ENCODE results near the gene COL8A2.

COL8A2 gene

DNA sequence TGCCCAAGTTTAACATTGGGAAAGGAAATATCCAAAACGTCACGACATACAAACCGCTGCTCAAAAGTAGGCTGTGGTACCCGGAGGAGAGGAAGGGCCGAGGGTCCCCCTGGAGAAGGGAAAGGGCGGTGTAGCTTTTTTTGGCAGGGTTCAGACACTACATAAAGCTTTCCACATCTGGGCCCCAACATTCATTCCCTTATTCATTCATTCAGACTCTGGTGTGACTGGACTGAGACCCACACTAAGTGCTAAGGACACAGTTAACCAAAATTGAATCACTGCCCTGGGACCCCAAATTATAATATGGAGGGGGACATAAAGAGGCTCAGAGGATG is 10.3 kb upstream of the COL8A2 start:
- DNase-seq = no peak

DNA sequence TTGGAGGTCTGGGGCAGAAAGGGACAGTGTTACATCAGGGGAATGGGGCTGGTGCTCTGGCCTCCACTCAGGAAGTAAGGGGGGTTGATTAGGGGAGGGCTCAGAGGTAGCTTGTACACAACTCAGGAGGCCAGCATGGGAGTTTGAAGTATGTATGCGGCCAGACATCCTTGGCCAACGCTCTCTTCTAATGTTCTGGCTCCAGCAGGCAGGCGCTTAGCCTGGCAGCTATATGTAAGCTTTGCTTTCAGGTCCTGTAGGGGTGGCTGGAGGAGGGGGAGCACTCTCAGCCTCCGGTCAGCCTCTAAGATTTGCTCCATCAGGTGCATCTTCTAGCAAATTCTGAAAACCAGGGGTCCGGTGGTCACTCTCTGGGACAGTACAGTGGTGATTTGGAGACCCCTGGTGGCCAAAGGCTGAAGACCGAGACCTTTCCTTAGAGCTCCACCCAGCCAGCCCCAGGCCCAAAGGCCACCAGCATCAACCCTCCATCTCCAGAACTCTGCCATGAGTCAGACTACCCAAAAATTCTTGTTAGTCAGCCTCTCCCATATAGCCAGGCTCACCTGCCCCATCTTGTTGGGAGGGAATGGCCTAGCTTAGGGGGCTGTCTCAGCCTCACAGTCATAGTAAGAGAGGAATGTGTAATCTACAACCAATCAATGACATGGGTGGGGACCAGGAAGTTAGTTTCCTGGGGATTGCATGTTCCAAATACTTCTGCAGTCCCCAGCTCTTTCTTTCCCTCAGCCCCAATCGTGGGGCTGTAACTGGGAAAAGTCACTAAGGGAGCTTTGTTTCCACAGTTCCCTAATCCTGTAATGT is 9.7 kb upstream of the COL8A2 start:
- DNase-seq = no peak

GRCh38 chr1:36134031-36134430 is 9.0 kb upstream of the COL8A2 start:
- DNase-seq = no peak

DNA sequence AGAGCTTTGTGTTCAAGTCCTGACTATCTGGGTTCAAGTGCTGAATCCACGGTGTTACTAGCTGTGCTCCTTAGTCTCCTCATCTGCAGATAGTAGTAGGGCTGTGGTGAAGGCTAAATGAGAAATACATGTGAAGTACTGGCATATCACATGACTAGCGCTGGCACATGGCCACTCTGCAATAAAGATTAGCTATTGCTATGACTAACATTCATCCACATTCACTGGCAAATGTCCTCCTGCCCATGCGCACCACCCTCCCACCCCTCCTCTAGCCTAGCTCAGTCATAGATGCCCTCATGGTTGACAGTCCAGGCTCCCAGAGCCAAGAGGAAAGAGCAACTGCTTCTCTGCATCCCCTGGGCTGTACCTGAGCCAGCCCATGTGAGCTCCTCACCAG is 8.5 kb upstream of the COL8A2 start:
- no peak for DNase-seq

DNA sequence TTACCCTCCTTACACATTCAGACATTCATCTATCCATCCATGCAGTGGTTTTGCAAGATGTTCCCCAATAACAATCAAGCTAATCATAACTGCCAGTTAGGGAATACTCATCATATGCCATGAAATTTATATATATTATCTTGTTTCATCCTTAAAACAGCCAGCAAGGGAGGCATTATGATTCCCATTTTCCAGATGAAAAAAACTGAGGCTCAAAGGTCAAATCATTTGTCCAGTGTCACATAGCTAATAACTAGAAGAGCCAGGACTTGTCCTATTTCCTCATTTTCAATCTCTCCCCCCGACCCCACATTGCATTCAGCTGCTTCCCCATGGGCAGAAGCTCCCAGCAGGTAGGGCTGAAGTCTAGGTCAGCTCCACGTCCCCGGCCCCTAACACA is 7.0 kb upstream of the COL8A2 start:
- DNase-seq = no peak

DNA sequence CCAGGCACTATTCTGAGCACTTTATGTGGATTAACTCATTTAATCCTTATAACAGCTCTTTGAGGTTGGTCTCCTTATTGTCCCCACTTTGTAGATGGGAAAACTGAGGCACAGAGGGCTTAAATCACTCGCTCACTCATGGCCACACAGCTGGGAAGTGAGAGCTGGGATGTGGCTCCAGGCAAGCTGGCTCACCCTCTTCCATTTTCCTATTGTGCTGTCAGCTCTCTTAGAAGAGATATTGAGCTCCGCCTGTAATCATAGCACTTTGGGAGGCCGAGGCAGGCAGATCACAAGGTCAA is 3.8 kb upstream of the COL8A2 start:
- no peak for DNase-seq

DNA sequence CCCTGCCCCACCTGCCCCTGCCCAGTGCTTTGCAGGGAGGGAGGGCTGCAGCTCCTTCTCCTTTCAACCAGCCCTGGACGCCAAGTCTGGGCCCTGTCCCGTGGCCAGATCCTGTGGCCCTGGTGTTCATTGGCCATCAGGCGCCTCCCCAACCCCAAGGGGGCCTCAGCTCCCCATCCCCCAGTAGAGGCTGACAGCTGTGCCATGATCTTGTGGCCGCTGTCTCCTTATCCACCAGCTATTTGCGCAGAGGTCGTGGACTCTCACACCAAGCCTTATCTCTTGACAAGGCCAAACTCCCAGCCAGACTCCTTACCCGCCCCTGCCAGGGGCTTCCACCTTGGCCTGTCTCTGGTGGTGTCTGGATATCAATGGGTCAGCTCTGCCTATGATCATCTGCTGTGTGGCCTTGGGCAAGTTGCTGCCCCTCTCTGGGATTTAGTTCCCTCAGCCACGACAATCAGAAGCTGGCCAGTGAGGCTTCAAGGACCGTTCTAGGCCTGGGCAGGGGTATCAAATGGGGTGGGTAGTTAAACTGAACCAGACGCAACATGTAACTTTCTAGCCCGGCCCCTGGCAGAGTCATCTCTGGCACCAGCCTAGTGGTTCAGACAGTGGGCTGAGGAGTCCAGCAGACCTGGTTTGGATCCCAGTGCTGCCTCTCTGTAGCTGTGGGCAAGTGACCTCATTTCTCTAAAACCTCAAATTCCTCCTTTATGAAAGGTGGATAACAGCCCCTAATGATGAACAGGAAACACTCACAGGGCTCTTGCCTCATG is 3.3 kb upstream of the COL8A2 start:
- DNase-seq = no peak

DNA sequence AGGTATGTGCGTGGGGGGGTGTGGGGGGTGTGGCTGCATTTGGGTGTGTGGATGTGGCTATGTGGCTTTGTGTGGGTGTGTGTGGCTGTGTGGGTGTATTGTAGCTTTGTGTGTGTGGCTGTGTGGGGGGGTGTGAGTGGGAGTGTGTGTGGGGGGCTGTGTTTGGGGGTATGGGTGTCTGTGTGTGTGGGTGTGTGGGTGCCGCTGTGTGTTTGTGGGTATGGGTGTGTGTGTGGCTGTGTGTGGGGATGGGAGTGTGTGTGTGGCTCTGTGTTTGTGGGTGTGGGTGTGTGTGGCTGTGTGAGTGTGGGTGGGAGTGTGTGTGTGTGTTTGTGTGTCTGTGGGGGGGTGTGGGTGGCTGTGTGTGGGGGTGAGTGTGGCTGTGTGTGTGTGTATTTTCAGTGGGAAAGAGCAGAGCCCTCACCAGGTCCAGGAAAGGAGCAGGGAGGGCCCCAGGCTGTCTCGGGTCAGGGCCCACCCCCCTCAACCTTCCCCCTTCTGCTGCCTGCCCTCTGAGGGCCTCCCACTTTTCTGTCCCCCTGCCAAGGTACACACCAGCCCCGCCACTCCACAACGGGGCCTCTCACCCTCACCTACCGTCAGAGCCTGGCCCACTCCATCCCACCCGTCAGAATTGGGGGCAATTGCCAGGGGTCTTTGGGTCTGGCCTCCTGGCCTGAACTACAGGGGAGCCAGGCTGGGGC is 1.9 kb upstream of the COL8A2 start:
- peak; percentile 25 to 44 for DNase-seq

DNA sequence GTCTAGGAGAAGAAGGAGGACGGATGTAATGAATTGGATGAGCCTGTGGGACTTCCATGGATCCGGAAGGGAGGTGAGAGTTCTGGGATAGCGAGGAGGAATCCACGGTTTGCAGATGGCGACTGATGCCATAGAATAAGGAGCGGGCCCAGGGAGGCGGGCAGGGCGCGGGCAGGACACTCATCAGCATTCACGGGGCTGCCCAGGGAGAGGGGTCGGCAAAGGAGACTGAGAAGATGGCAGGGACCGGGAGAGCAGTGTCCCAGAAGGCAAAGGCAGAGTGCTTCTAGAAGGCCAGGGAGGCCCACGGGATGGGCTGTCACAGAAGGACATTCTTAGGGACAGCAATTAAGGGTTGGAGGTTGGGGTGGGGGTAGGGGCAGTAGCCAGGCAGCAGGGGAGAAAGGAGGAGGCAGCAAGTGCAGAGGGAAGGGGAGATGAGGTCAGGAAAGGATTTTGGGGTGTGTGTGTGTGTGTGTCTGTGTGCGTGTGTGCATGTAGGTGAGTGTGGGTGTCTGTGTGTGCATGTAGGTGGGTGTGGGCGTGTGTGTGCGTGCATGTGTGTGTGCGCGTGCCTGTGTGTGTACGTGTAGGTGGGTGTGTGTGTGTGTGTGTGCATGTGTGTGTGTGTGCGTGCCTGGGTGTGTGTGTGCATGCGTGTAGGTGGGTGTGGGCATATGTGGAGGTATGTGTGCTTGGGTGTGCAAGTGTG is 1.1 kb upstream of the COL8A2 start:
- no peak for DNase-seq

- no peak for DNase-seq
Measured at GRCh38 chr1:36124404-36125128, 456 bp downstream of the COL8A2 start.

DNA sequence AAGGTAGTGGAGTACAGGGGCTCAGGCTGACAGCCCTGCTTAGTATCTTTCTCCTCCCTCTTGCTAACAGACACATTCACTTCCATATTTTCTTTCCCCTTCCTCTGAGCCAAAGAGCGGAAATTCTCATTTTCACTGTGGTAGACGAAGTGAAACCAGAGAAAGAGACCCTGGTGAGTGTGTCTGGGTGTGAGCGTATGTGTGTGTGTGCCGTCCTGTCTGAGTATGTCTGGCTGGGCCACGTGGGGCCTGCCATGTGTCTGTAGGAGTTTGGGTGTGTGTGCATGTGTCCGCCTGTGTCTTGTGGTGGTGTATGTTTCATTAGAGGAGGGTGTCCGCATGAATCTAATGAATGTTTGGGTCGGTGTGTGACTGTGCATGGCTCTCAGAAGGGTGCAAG is 1.7 kb downstream of the COL8A2 start:
- DNase-seq = no peak

DNA sequence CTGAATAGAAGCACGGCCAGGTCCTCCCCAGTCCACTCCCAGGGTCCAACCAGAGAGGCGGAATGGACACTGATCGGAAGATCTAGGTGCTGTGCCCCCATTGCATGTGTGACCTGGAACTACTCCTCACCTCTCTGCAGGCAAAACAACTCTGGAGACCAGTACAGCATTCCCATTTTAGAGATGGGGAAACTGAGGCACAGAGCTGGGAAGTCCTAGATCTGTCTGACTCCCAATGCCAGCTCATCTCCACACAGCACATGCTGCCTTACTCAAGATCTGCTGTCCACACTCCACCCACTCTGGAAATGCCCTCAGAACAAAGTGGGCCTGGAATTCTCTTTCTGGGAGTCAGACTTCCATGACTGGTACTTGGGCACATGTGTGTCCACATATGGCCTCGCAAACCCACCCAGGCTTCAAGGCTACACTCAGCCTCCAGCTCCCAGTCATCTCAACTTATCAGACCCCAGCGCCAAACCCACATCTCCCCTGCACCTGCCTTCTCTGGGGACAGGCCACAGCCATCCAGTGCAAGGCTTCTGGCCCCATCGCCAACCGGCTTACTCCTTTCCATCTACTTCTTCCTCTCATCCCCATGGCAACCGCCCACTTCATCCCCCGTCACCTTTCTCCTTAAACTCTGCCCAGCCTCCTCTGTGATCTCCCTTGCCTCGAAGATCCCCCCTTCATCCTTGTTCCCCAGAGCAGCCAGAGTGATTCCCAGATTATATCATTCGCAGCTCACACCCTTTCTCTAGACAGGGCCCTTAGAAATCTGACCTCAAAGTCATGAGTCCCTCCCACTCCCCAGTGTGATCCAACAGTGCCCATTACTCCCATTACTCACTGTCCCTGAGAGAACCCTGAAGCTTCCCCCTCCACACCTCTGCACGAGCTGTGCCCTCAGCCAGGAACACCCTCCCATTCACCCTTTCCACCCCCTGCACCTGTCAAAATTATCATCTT is 2.7 kb downstream of the COL8A2 start:
- DNase-seq = no peak

- no peak for DNase-seq
Measured at GRCh38 chr1:36119456-36119855, 5.6 kb downstream of the COL8A2 start.

GRCh38 chr1:36118447-36119204 is 6.4 kb downstream of the COL8A2 start:
- DNase-seq = no peak

GRCh38 chr1:36116901-36117300 is 8.1 kb downstream of the COL8A2 start:
- DNase-seq = no peak

DNA sequence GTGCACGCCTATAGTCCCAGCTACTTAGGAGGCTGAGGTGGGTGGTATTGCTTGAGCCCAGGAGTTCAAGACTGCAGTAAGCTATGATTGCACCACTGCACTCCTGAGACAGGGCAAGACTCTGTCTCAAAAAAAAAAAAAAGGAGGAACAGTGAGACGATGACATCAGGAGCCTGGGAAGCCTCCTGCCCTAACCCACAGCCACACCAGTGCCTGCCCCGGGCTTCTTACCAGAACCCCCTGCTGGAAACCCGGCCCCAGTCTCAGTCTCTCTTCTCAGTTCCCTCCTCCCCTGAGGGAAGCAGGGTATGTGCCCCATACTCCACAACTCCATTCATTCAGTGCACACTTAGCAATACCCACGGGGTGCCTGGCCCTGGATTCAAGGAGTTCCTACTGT is 9.1 kb downstream of the COL8A2 start:
- DNase-seq = no peak

- DNase-seq = no peak
Measured at GRCh38 chr1:36115200-36115669, 9.8 kb downstream of the COL8A2 start.

- DNase-seq = no peak
Measured at GRCh38 chr1:36114371-36114770, 10.7 kb downstream of the COL8A2 start.

DNA sequence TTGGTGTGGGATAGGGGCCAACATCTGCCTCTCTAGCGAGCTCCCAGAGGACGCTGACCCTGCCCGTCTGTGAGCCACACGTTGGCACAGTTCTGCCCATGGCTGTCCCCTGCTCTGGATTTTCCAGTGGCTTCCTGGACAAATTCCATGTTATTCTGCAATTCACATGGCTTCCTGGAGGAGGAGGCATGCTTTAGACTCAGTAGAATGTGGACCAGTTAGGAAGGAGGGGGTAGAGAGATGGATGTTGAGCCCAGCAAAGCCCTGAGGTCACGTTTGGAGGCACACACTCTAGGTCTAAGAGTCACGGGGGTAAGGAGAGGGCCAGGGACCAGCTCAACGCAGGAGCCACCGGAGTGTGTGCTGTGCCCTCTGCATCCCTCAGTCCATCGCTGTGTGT is 12.2 kb downstream of the COL8A2 start:
- DNase-seq = no peak

DNA sequence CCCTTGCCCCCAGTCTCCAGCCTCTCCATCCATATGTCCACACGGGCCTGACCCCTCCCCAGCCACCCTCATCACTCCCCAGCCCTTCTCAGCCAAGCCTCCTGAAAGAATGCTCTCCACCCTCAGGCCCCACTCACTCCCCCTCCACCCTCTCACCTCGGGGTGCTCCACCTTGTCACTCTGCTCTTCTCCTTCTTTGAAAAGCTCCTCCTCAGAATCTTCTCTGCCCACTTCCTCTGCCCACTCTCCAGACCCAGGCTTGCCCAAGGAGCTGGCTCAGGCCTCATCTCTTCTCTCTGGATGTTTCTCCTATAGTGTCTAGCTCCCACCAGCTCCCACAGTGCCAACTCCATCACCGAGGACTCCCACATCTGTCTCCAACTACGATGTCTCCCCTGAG is 13.9 kb downstream of the COL8A2 start:
- DNase-seq = no peak
